H1 (cell line): ENCODE measurements around the gene MFAP1. TPM values are rescaled to one million over a fixed set of nuclear protein-coding genes. Genes with fewer than 3 reads are reported as not detected.

Source experiments
- CTCF ChIA-PET: fragments of 300-600 bp; sonication (Branson Sonifier 250); formaldehyde crosslinking; loops from one replicate; lab custom pipeline; 2021; ENCODE audit not compliant: partially characterized antibody; lab: Charles Lee
- POLR2A ChIA-PET: fragments of 300-600 bp; sonication (Branson Sonifier 250); formaldehyde crosslinking; loops from one replicate; lab custom pipeline; 2021; ENCODE audit warnings: inconsistent platforms; ENCODE audit not compliant: partially characterized antibody; lab: Charles Lee
- DNase-seq, 2 experiments: peaks; one replicate each; pipeline versions ENCODE4 v3.0.0 to v3.0.0-alpha.2; 2010 to 2022; ENCODE audit warnings: low spot score in 2 of 2, low read depth in 1 of 2, mixed read lengths in 1 of 2
- FAIRE-seq: peaks from 2 replicates; lab custom pipeline; 2011; peaks lifted over from hg19 to GRCh38; lab: Jason Lieb, UNC
- H2AFZ ChIP-seq: 2 replicates; pipeline ENCODE4 v1.8.1; 2012; ENCODE audit warnings: low read length, inconsistent platforms
- H2AK5ac ChIP-seq: 2 replicates; pipeline ENCODE4 v1.6.1; 2013; ENCODE audit warnings: low read depth, low read length
- H2BK120ac ChIP-seq: replicated peaks from 2 replicates; pipeline ENCODE3; 2013; ENCODE audit warnings: low read depth, low read length, inconsistent platforms
- H2BK12ac ChIP-seq: 2 replicates; pipeline ENCODE4 v1.6.1; 2013; ENCODE audit warnings: low read depth, low read length
- H2BK15ac ChIP-seq: 2 replicates; pipeline ENCODE4 v1.6.1; 2013; ENCODE audit warnings: low read length
- H2BK20ac ChIP-seq: 2 replicates; pipeline ENCODE4 v1.6.1; 2013; ENCODE audit warnings: low read length
- H2BK5ac ChIP-seq: 2 replicates; pipeline ENCODE4 v1.6.1; 2013; ENCODE audit warnings: low read depth, low read length
- H3K14ac ChIP-seq: 2 replicates; pipeline ENCODE4 v1.6.1; 2013; ENCODE audit warnings: inconsistent platforms; ENCODE audit not compliant: insufficient read length
- H3K18ac ChIP-seq: 2 replicates; pipeline ENCODE4 v1.6.1; 2013; ENCODE audit warnings: low read length; ENCODE audit errors: extremely low read depth
- H3K23ac ChIP-seq: 2 replicates; pipeline ENCODE4 v1.6.1; 2013; ENCODE audit warnings: inconsistent platforms; ENCODE audit not compliant: insufficient read length
- H3K23me2 ChIP-seq: 2 replicates; pipeline ENCODE4 v1.6.1; 2013; ENCODE audit warnings: low read depth, low read length
- H3K27ac ChIP-seq: 2 replicates; pipeline ENCODE4 v1.6.1; 2011; ENCODE audit warnings: low read depth, low read length, inconsistent platforms
- H3K27me3 ChIP-seq, 4 experiments: replicated peaks in 1 of 4; 1 replicate in 1 of 4; 2 replicates in 3 of 4; pipeline versions ENCODE4 v1.6.1 to v1.8.1; 2011 to 2013; ENCODE audit warnings: low read length in 3 of 4, mild to moderate bottlenecking in 3 of 4, inconsistent platforms in 2 of 4, mixed read lengths in 2 of 4, moderate library complexity in 1 of 4; ENCODE audit not compliant: control insufficient read depth in 3 of 4, insufficient read depth in 3 of 4; ENCODE audit errors: extremely low read depth in 1 of 4
- H3K36me3 ChIP-seq, 4 experiments: 2 replicates each; pipeline versions ENCODE4 v1.6.1 to v1.8.1; 2011 to 2013; ENCODE audit warnings: mild to moderate bottlenecking in 4 of 4, low read length in 3 of 4, moderate library complexity in 2 of 4, control low read depth in 1 of 4, inconsistent platforms in 1 of 4; ENCODE audit not compliant: insufficient read depth in 4 of 4, control insufficient read depth in 2 of 4
- H3K4ac ChIP-seq: replicated peaks from 2 replicates; pipeline ENCODE3; 2013; ENCODE audit warnings: low read length, low read depth, mixed read lengths, inconsistent platforms; ENCODE audit not compliant: insufficient read length
- H3K4me1 ChIP-seq, 4 experiments: replicated peaks in 1 of 4; 1 replicate in 1 of 4; 2 replicates in 3 of 4; pipeline versions ENCODE4 v1.6.1 to v1.8.1; 2011 to 2013; ENCODE audit warnings: low read length in 3 of 4, inconsistent platforms in 2 of 4, mixed read lengths in 1 of 4; ENCODE audit not compliant: insufficient read depth in 4 of 4, control insufficient read depth in 3 of 4
- H3K4me2 ChIP-seq, 2 experiments: 2 replicates each; pipeline versions ENCODE4 v1.6.1 to v1.8.1; 2011 to 2013; ENCODE audit warnings: low read depth in 2 of 2, low read length in 2 of 2, control low read depth in 1 of 2, inconsistent platforms in 1 of 2, mild to moderate bottlenecking in 1 of 2; ENCODE audit not compliant: insufficient read depth in 1 of 2
- H3K4me3 ChIP-seq, 4 experiments: fragments of 200-600, 300-600 bp in 1 of 4; sonication (generic), shearing (Covaris generic), sonication (Bioruptor Twin) in 1 of 4; 2 replicates each; pipeline versions ENCODE4 v1.5.1 to v1.8.1; 2011 to 2016; ENCODE audit warnings: low read length in 4 of 4, low read depth in 3 of 4, control low read depth in 2 of 4, inconsistent platforms in 2 of 4, mild to moderate bottlenecking in 2 of 4, mixed read lengths in 1 of 4, moderate library complexity in 1 of 4; ENCODE audit not compliant: insufficient read depth in 2 of 4; ENCODE audit errors: extremely low read depth in 1 of 4
- H3K56ac ChIP-seq: replicated peaks from 2 replicates; pipeline ENCODE3; 2013; ENCODE audit warnings: low read depth, mild to moderate bottlenecking, mixed read lengths, low read length, inconsistent platforms; ENCODE audit not compliant: insufficient read length
- H3K79me1 ChIP-seq: 2 replicates; pipeline ENCODE4 v1.6.1; 2013; ENCODE audit warnings: low read depth, low read length, control low read depth
- H3K79me2 ChIP-seq, 2 experiments: 2 replicates each; pipeline versions ENCODE4 v1.6.1 to v1.8.1; 2012 to 2013; ENCODE audit warnings: low read length in 2 of 2, mild to moderate bottlenecking in 2 of 2, inconsistent platforms in 1 of 2; ENCODE audit not compliant: insufficient read depth in 2 of 2, control insufficient read depth in 1 of 2
- H3K9ac ChIP-seq, 4 experiments: replicated peaks in 1 of 4; 1 replicate in 1 of 4; 2 replicates in 3 of 4; pipeline versions ENCODE4 v1.6.1 to v1.8.1; 2011 to 2013; ENCODE audit warnings: low read depth in 3 of 4, low read length in 3 of 4, control low read depth in 2 of 4, mild to moderate bottlenecking in 2 of 4, moderate library complexity in 2 of 4, inconsistent platforms in 1 of 4; ENCODE audit errors: extremely low read depth in 1 of 4
- H3K9me3 ChIP-seq, 2 experiments: 2 replicates each; pipeline versions ENCODE4 v1.6.1 to v1.8.1; 2012 to 2013; ENCODE audit warnings: mild to moderate bottlenecking in 2 of 2, moderate library complexity in 2 of 2, control low read depth in 1 of 2, inconsistent platforms in 1 of 2, low read depth in 1 of 2, low read length in 1 of 2, mixed read lengths in 1 of 2; ENCODE audit not compliant: insufficient read depth in 2 of 2
- H4K20me1 ChIP-seq, 2 experiments: replicated peaks in 1 of 2; 2 replicates each; pipeline versions ENCODE3 to v1.8.1; 2011 to 2013; ENCODE audit warnings: inconsistent platforms in 2 of 2, low read length in 2 of 2, mild to moderate bottlenecking in 1 of 2; ENCODE audit not compliant: insufficient read depth in 2 of 2, control insufficient read depth in 1 of 2
- H4K5ac ChIP-seq: 2 replicates; pipeline ENCODE4 v1.6.1; 2013; ENCODE audit warnings: low read length, low read depth, mixed read lengths, inconsistent platforms; ENCODE audit not compliant: insufficient read length
- H4K8ac ChIP-seq: 2 replicates; pipeline ENCODE4 v1.8.0; 2013; ENCODE audit warnings: mild to moderate bottlenecking, moderate library complexity, low read length, inconsistent platforms; ENCODE audit not compliant: insufficient read depth; ENCODE audit errors: extremely low read depth
- H4K91ac ChIP-seq: replicated peaks from 2 replicates; pipeline ENCODE3; 2013; ENCODE audit warnings: low read length, mixed read lengths, inconsistent platforms; ENCODE audit not compliant: insufficient read length
- BCL11A ChIP-seq, 2 experiments: IDR thresholded peaks; one replicate each; pipeline ENCODE4 v1.6.1; 2011; ENCODE audit warnings: low read depth in 2 of 2, low read length in 2 of 2, mild to moderate bottlenecking in 2 of 2
- CBX5 ChIP-seq: fragments of 300-800, 300-1000 bp; sonication (generic); IDR thresholded peaks from 2 replicates; pipeline ENCODE4 v1.7.1; 2016; ENCODE audit warnings: antibody characterized with exemption, low read length, low read depth
- CTBP2 ChIP-seq: IDR thresholded peaks from 2 replicates; pipeline ENCODE4 v1.7.0; 2011; ENCODE audit warnings: borderline replicate concordance, mild to moderate bottlenecking, moderate library complexity, mixed read lengths, low read length; ENCODE audit not compliant: insufficient read depth, insufficient read length
- JUN ChIP-seq: IDR thresholded peaks from 2 replicates; pipeline ENCODE4 v1.6.1; 2011; ENCODE audit warnings: low read depth, mild to moderate bottlenecking, improper control_type of control experiment, low read length
- JUND ChIP-seq: IDR thresholded peaks from 2 replicates; pipeline ENCODE4 v1.6.1; 2011; ENCODE audit warnings: mild to moderate bottlenecking, improper control_type of control experiment, low read length
- KDM4A ChIP-seq: IDR thresholded peaks from one replicate; pipeline ENCODE4 v1.7.1; 2012; ENCODE audit warnings: low read depth, mild to moderate bottlenecking, moderate library complexity, low read length, inconsistent platforms; ENCODE audit not compliant: severe bottlenecking
- PHF8 ChIP-seq: fragments of 200-600 bp; sonication (generic); conservative IDR thresholded peaks from 2 replicates; pipeline ENCODE4 v1.7.1; 2012; ENCODE audit warnings: low read depth, mild to moderate bottlenecking, inconsistent platforms, low read length, moderate library complexity
- RAD21 ChIP-seq, 2 experiments: IDR thresholded peaks in 1 of 2; conservative IDR thresholded peaks in 1 of 2; 2 replicates each; pipeline ENCODE4 v1.6.1; 2011; ENCODE audit warnings: low read depth in 2 of 2, low read length in 2 of 2, improper control_type of control experiment in 1 of 2, inconsistent platforms in 1 of 2, mild to moderate bottlenecking in 1 of 2, moderate library complexity in 1 of 2
- SIN3A ChIP-seq, 2 experiments: IDR thresholded peaks in 1 of 2; conservative IDR thresholded peaks in 1 of 2; 2 replicates each; pipeline ENCODE4 v1.6.1; 2011 to 2012; ENCODE audit warnings: low read length in 2 of 2, improper control_type of control experiment in 1 of 2, low read depth in 1 of 2, mild to moderate bottlenecking in 1 of 2
- SP2 ChIP-seq: IDR thresholded peaks from 2 replicates; pipeline ENCODE4 v1.6.1; 2012; ENCODE audit warnings: mild to moderate bottlenecking, low read length, inconsistent platforms
- TAF7 ChIP-seq: optimal IDR thresholded peaks from 2 replicates; pipeline ENCODE3; 2011; ENCODE audit warnings: low read depth, mild to moderate bottlenecking, inconsistent platforms, low read length, moderate library complexity, borderline replicate concordance
- TCF12 ChIP-seq: IDR thresholded peaks from 2 replicates; pipeline ENCODE4 v1.6.1; 2011; ENCODE audit warnings: low read depth, mild to moderate bottlenecking, low read length
- WGBS, 2 experiments: shearing (Covaris generic) in 1 of 2; methylation state at CpG; one replicate each; pipeline versions ENCODE4 v1.1.6 to v1.1.7; 2013 to 2015; ENCODE audit warnings: low lambda C conversion rate in 2 of 2, mixed read lengths in 2 of 2, inconsistent platforms in 1 of 2, low coverage in 1 of 2, missing lambda C conversion rate in 1 of 2; ENCODE audit not compliant: insufficient replicate concordance in 2 of 2, insufficient coverage in 1 of 2, insufficient read length in 1 of 2; ENCODE audit errors: extremely low coverage in 1 of 2, missing lambda C conversion rate in 1 of 2; 5-methylcytosine and 5-hydroxymethylcytosine counted together
- polyA plus RNA-seq, 7 experiments: library from polyadenylated mRNA; depleted of rRNA in 3 of 7; stranded (reverse) in 5 of 7; unstranded in 2 of 7; fragments of >200 nt in 5 of 7; fragments of 200-250 nt in 2 of 7; gene quantifications; 1 replicate in 5 of 7; 2 replicates in 1 of 7; 4 replicates in 1 of 7; pipeline versions ENCODE4 v1.2.1 to v1.2.3, GENCODE V29; 2011 to 2013; ENCODE audit warnings: missing spikeins in 2 of 7, mixed read lengths in 2 of 7
- total RNA-seq: library from RNA; stranded (reverse); fragmentation: NEBNext Ultra II Directional; extraction: Animal tissue kit (Norgen Biotek cat#: 25700); gene quantifications from 2 replicates; pipeline ENCODE4 v1.2.1, GENCODE V29; 2021

Gene MFAP1
- total and polyA plus RNA-seq, 2 of the 8 experiments (the other 6 are each of a cell fraction or from before 2014, with no cell fraction given), result 23.6 to 36.7 TPM

- FAIRE-seq, result no peak
- H3K79me2 ChIP-seq, result peaks cover 3 to 7% of the 10 kb centered on the region in 2 experiments
Measured at GRCh38 chr15:43828061-43828657, 3.7 kb upstream of the MFAP1 start.

More at GRCh38 chr15:43828061-43828657, 3.7 kb upstream of the MFAP1 start:
- Histone ChIP-seq H3K23me2 (no peaks in the 10 kb centered on the region), H3K14ac (no peak overlapping the region), H4K91ac (no peak overlapping the region), H4K5ac (no peak overlapping the region), H2AFZ (no peak overlapping the region), H3K27me3 (peaks cover 0 to 16% (median 4%) of the 10 kb centered on the region in 4 experiments; a peak in 4 of 7 replicates), H2BK120ac (no peak overlapping the region), H2BK20ac (no peak overlapping the region), H2BK15ac (no peak overlapping the region), H2AK5ac (no peak overlapping the region), H3K56ac (no peak overlapping the region), H3K4me1 (peaks cover 0 to 4% (median 2%) of the 10 kb centered on the region in 4 experiments; a peak in 4 of 7 replicates), H3K9ac (peak overlapping the region in 1 of 4 experiments; percentile 38; a peak in 2 of 7 replicates), H3K36me3 (peaks cover 0 to 5% (median 0%) of the 10 kb centered on the region in 4 experiments; a peak in 1 of 8 replicates), H4K20me1 (no peaks in the 10 kb centered on the region), H2BK5ac (no peak overlapping the region), H3K4me3 (peak overlapping the region in 1 of 4 experiments; percentile 82; a peak in 1 of 8 replicates), H3K27ac (no peak overlapping the region), H4K8ac (no peak overlapping the region), H3K9me3 (peaks cover 0 to 3% of the 10 kb centered on the region in 2 experiments; a peak in 2 of 4 replicates), H3K23ac (no peak overlapping the region), H2BK12ac (no peak overlapping the region), H3K4me2 (peak overlapping the region; percentile 2 to 9; a peak in 3 of 4 replicates), H3K4ac (no peak overlapping the region), H3K18ac (no peak overlapping the region), H3K79me1 (no peaks in the 10 kb centered on the region)
- ChIA-PET CTCF (no interaction called here), POLR2A (interaction anchor here (1.1 to 2.0 kb wide), 5 partner anchors 18 to 52 kb away, joined by 3 to 8 read pairs (median 3); partner anchors contain the start of genes ELL3, HYPK and SERINC4)
- TF ChIP-seq TCF12, result no peak
- TF ChIP-seq TAF7, result no peak
- no peak for TF ChIP-seq CBX5
- TF ChIP-seq JUN, result no peak
- TF ChIP-seq CTBP2, result no peak
- TF ChIP-seq RAD21 (IDR thresholded peaks at IDR 0.05 in 1 of 2, conservative IDR thresholded peaks at IDR 0.05 in 1 of 2; ENCODE audit: low read depth in 2 of 2, low read length in 2 of 2), result no peak
- TF ChIP-seq KDM4A, result no peak
- TF ChIP-seq SP2, result no peak
- no peak for TF ChIP-seq JUND
- no peak for TF ChIP-seq SIN3A (conservative IDR thresholded peaks at IDR 0.05 in 1 of 2, IDR thresholded peaks at IDR 0.05 in 1 of 2; ENCODE audit: low read depth in 1 of 2, low read length in 2 of 2)
- no peak for TF ChIP-seq BCL11A (IDR thresholded peaks at IDR 0.05; ENCODE audit: low read depth in 2 of 2, low read length in 2 of 2)
- no peak for TF ChIP-seq PHF8
- no peak for DNase-seq
- 90% methylated on average over 6 of the region's 6 CpGs; no CpG with 5 or more reads in 1 of the 2 experiments for WGBS, 2 experiments
